Kidney epithelial cell (primary cell): ENCODE measurements around the gene CDH11. TPM values are rescaled to one million over a fixed set of nuclear protein-coding genes. Genes with fewer than 3 reads are reported as not detected.

ENCODE experiments used
- DNase-seq: peaks from one replicate; pipeline ENCODE4 v3.0.0-alpha.2; 2010; ENCODE audit warnings: low read depth
- H3K27me3 ChIP-seq: 2 replicates; pipeline ENCODE4 v1.6.0; 2011; ENCODE audit warnings: low read length; ENCODE audit not compliant: control insufficient read depth, insufficient read depth
- H3K36me3 ChIP-seq: 2 replicates; pipeline ENCODE4 v1.5.1; 2011; ENCODE audit warnings: low read length; ENCODE audit not compliant: control insufficient read depth, insufficient read depth
- H3K4me3 ChIP-seq: 2 replicates; pipeline ENCODE4 v1.5.1; 2011; ENCODE audit warnings: low read depth, mild to moderate bottlenecking, control low read depth, low read length
- CTCF ChIP-seq: IDR thresholded peaks from 2 replicates; pipeline ENCODE4 v1.5.1; 2011; ENCODE audit warnings: mild to moderate bottlenecking, moderate library complexity, low read length, control low read depth, inconsistent platforms; ENCODE audit not compliant: insufficient read depth, poor library complexity, severe bottlenecking
- total RNA-seq: library from RNA; depleted of rRNA; stranded (reverse); fragments of >200 nt; gene quantifications from 2 replicates; pipeline ENCODE4 v1.2.3, GENCODE V29; 2015

Gene CDH11
- total RNA-seq, 1 donor from 2014 or later: 135 TPM

- H3K4me3 ChIP-seq: no peak overlapping the region
- H3K27me3 ChIP-seq: no peaks in the 10 kb centered on the region
- TF ChIP-seq CTCF: no peak
- no peak for DNase-seq
- no peaks in the 10 kb centered on the region for H3K36me3 ChIP-seq
Measured at GRCh38 chr16:65034915-65035314, 86.9 kb downstream of the CDH11 start.

- H3K27me3 ChIP-seq: no peaks in the 10 kb centered on the region
- TF ChIP-seq CTCF: no peak
Measured at GRCh38 chr16:65032387-65032786, 89.5 kb downstream of the CDH11 start.

GRCh38 chr16:65024767-65025178 is 97.1 kb downstream of the CDH11 start:
- no peaks in the 10 kb centered on the region for H3K36me3 ChIP-seq
- H3K27me3 ChIP-seq: no peaks in the 10 kb centered on the region
- TF ChIP-seq CTCF: no peak
- no peak for DNase-seq
- H3K4me3 ChIP-seq: no peak overlapping the region

More at GRCh38 chr16:65032387-65032786, 89.5 kb downstream of the CDH11 start:
- no peak for DNase-seq
- H3K36me3 ChIP-seq: no peaks in the 10 kb centered on the region
- no peak overlapping the region for H3K4me3 ChIP-seq

GRCh38 chr16:65023802-65024201 is 98.1 kb downstream of the CDH11 start:
- DNase-seq: no peak
- H3K4me3 ChIP-seq: no peak overlapping the region
- no peaks in the 10 kb centered on the region for H3K36me3 ChIP-seq
- no peak for TF ChIP-seq CTCF
- no peaks in the 10 kb centered on the region for H3K27me3 ChIP-seq

GRCh38 chr16:65021852-65022595 is 99.8 kb downstream of the CDH11 start:
- no peak for TF ChIP-seq CTCF
- Histone ChIP-seq H3K27me3 (no peaks in the 10 kb centered on the region), H3K4me3 (no peak overlapping the region), H3K36me3 (no peaks in the 10 kb centered on the region)
- no peak for DNase-seq

GRCh38 chr16:65016754-65017153 is 105.1 kb downstream of the CDH11 start:
- H3K27me3 ChIP-seq: no peaks in the 10 kb centered on the region
- H3K4me3 ChIP-seq: no peak overlapping the region
- DNase-seq: no peak
- no peak for TF ChIP-seq CTCF
- no peaks in the 10 kb centered on the region for H3K36me3 ChIP-seq
